Vagina (tissue), 2 donors: ENCODE data around the gene PGK1. TPM values are rescaled to one million over a fixed set of nuclear protein-coding genes. Genes with fewer than 3 reads are reported as not detected.

Experiments
- DNase-seq, 2 donors: peaks; one replicate each; pipeline ENCODE4 v3.0.0-alpha.2; 2017; ENCODE audit errors: extremely low spot score in 2 of 2
- H3K27ac ChIP-seq: fragments of 200-600 bp; sonication (generic); one replicate; pipeline ENCODE4 v1.5.1; 2019
- H3K27me3 ChIP-seq: fragments of 200-600 bp; sonication (generic); one replicate; pipeline ENCODE4 v1.5.1; 2019
- H3K36me3 ChIP-seq, 2 donors: fragments of 200-600 bp; sonication (generic); one replicate each; pipeline ENCODE4 v1.5.1; 2017 to 2019
- H3K4me1 ChIP-seq: fragments of 200-600 bp; sonication (generic); one replicate; pipeline ENCODE4 v1.5.1; 2019
- H3K4me3 ChIP-seq, 2 donors: fragments of 200-600 bp; sonication (generic); 1 replicate in 1 of 2; 2 replicates in 1 of 2; pipeline ENCODE4 v1.5.1; 2016 to 2019
- H3K9me3 ChIP-seq: fragments of 200-600 bp; sonication (generic); one replicate; pipeline ENCODE4 v1.5.1; 2019
- POLR2A ChIP-seq, 2 donors: fragments of 450-650 bp; IDR thresholded peaks; one replicate each; pipeline ENCODE4 v1.6.1; 2017; ENCODE audit warnings: antibody characterized with exemption in 2 of 2, mild to moderate bottlenecking in 2 of 2, moderate library complexity in 2 of 2
- POLR2AphosphoS5 ChIP-seq, 2 donors: sonication (generic); formaldehyde crosslinking; IDR thresholded peaks; one replicate each; pipeline ENCODE4 v1.9.0; 2017; ENCODE audit warnings: antibody characterized with exemption in 2 of 2, mild to moderate bottlenecking in 2 of 2, low read depth in 1 of 2; ENCODE audit not compliant: insufficient read depth in 1 of 2
- intact Hi-C: fragments of 100-400 bp; cut with DNase I; formaldehyde crosslinking; loops from one replicate; pipeline ENCODE4 v1.15.1; 2023
- total RNA-seq: library from RNA; depleted of rRNA; stranded (reverse); fragments of >200 nt; gene quantifications from one replicate; pipeline ENCODE4 v1.2.3, GENCODE V29; 2016
- TF ChIP-seq, protein P1 (sequence below), 3 experiments: fragments of 450-650 bp in 2 of 3; fragments of 200-600 bp in 1 of 3; sonication (generic) in 1 of 3; IDR thresholded peaks; one replicate each; pipeline ENCODE4 v1.5.1; 2017 to 2019; ENCODE audit warnings: antibody characterized with exemption in 3 of 3, mild to moderate bottlenecking in 2 of 3, moderate library complexity in 2 of 3

The PGK1 gene
- total RNA-seq, 1 donor from 2014 or later: 135 TPM

DNA sequence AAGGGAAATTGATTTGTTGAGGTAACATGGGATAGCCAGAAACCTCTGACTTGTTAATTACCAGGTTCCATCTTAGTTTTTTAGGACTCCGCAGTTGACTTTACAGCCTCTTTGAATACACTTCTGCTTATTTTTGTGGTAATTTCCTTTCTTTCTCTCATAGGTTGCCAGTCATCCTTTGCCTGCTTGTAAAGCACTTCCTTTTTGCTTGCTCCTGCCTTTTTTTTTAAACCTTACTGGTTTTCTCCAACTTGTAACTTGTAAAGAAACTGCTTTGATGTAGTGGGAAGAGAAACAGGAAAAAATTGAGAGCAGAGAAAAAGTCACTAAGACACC is 2.6 kb downstream of the PGK1 start:
- DNase-seq: no peak
- intact Hi-C loops: no loop called here
- Histone ChIP-seq H3K4me3 (peak overlapping the region; percentile 61 to 76), H3K27me3 (no peaks in the 10 kb centered on the region), H3K27ac (no peak overlapping the region), H3K36me3 (no peaks in the 10 kb centered on the region), H3K9me3 (no peaks in the 10 kb centered on the region), H3K4me1 (peaks cover 40% of the 10 kb centered on the region)
- no peak for TF ChIP-seq POLR2A (IDR thresholded peaks at IDR 0.05)
- no peak for TF ChIP-seq POLR2AphosphoS5 (IDR thresholded peaks at IDR 0.05; ENCODE audit: insufficient read depth in 1 of 2, low read depth in 1 of 2)
- TF ChIP-seq, protein P1, sequence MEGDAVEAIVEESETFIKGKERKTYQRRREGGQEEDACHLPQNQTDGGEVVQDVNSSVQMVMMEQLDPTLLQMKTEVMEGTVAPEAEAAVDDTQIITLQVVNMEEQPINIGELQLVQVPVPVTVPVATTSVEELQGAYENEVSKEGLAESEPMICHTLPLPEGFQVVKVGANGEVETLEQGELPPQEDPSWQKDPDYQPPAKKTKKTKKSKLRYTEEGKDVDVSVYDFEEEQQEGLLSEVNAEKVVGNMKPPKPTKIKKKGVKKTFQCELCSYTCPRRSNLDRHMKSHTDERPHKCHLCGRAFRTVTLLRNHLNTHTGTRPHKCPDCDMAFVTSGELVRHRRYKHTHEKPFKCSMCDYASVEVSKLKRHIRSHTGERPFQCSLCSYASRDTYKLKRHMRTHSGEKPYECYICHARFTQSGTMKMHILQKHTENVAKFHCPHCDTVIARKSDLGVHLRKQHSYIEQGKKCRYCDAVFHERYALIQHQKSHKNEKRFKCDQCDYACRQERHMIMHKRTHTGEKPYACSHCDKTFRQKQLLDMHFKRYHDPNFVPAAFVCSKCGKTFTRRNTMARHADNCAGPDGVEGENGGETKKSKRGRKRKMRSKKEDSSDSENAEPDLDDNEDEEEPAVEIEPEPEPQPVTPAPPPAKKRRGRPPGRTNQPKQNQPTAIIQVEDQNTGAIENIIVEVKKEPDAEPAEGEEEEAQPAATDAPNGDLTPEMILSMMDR (IDR thresholded peaks at IDR 0.05): no peak

DNA sequence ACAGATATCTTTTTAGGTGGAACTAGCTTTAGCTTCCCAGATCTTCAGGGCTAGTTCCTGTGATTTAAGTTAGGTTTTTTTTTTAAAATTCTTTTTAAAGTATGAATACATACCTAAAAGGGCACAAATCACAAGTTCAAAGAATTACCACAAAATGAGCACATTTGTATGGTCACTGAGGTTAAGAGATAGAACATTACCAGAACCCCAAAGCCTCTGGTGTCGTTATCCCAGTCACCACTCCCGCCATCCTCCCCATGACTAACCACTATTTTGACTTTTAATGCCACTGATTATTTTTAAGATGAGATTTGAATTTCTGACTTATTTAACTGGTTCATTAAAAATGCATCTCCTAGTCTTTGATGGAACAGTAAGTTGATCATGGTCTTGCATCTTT is 5.4 kb downstream of the PGK1 start:
- peaks cover 41% of the 10 kb centered on the region for H3K4me1 ChIP-seq

DNA sequence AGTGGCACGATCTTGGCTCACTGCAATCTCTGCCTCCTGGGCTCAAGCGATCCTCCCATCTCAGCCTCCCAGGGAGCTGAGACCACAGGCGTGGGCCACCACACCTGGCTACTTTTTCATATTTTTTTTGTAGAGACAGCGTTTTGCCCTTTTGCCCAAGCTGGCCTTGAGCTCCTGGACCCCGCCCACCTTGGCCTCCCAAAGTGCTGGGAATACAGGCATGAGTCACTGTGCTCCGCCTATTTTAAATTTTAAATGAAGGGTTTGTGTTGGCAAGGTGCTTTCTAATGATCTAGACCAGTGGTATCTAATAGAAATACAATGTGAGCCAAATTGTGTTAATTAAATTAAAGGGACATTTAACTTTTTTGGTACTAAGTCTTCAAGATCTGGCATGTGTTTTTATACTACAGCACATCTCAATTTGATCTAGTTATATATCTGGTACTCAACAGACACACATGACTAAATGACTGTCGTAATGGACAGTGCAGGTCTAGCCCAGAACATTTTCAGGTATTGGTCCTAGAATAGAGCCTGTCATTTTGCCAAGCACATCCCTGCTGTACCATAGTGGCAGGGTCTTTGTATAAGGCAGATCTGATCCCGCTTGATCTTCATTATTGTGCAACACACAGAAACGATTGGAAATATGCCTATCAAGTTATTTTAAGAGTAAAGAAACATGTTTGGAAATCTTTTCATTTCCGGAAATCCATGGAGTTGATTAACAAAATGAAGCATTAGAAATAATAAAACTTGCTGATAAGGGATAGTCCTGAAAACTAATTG is 7.3 kb downstream of the PGK1 start:
- no peak for DNase-seq
- no peak for TF ChIP-seq POLR2AphosphoS5 (IDR thresholded peaks at IDR 0.05; ENCODE audit: insufficient read depth in 1 of 2, low read depth in 1 of 2)
- TF ChIP-seq, protein P1 (IDR thresholded peaks at IDR 0.05): no peak
- no peak for TF ChIP-seq POLR2A (IDR thresholded peaks at IDR 0.05)
- Histone ChIP-seq H3K4me3 (no peak overlapping the region), H3K27me3 (no peaks in the 10 kb centered on the region), H3K9me3 (no peaks in the 10 kb centered on the region), H3K27ac (no peak overlapping the region), H3K4me1 (peaks cover 31% of the 10 kb centered on the region), H3K36me3 (peaks cover 0 to 14% of the 10 kb centered on the region in 2 donors)
- intact Hi-C loops: no loop called here

More for the DNA sequence above, 5.4 kb downstream of the PGK1 start:
- H3K4me3 ChIP-seq: no peak overlapping the region
- no peaks in the 10 kb centered on the region for H3K27me3 ChIP-seq
- no peak overlapping the region for H3K27ac ChIP-seq
- no peaks in the 10 kb centered on the region for H3K9me3 ChIP-seq
- intact Hi-C loops: no loop called here
- peaks cover 0 to under 1% of the 10 kb centered on the region in 2 donors for H3K36me3 ChIP-seq
- TF ChIP-seq POLR2AphosphoS5 (IDR thresholded peaks at IDR 0.05; ENCODE audit: insufficient read depth in 1 of 2, low read depth in 1 of 2) (no peak), POLR2A (IDR thresholded peaks at IDR 0.05) (no peak)
- TF ChIP-seq, protein P1 (IDR thresholded peaks at IDR 0.05): no peak
- DNase-seq: no peak

DNA sequence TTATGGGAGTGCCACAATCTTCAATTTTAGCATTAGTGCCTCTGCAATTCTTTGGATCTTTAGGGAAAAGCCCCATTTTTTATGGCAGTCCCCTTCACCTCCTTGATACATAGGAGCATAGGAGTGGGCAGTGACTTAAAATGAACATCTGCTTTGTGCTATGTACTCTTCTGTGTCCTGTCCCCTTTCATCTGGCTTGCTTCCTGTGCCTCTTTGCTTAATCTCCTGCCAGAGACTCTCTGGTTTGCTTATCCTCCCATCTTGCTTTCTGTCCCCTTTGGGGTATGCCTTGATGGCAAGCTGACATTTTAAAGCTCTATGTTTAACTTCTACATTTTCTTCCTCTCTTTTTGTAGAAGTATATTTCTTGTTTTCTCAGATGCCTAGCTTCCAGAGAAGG is 12.3 kb downstream of the PGK1 start:
- Histone ChIP-seq H3K27ac (no peak overlapping the region), H3K4me1 (peaks cover 3% of the 10 kb centered on the region), H3K36me3 (peaks cover 0 to 39% of the 10 kb centered on the region in 2 donors), H3K27me3 (no peaks in the 10 kb centered on the region), H3K4me3 (no peak overlapping the region), H3K9me3 (no peaks in the 10 kb centered on the region)
- intact Hi-C loops: no loop called here
- TF ChIP-seq POLR2A (IDR thresholded peaks at IDR 0.05) (no peak), POLR2AphosphoS5 (IDR thresholded peaks at IDR 0.05; ENCODE audit: insufficient read depth in 1 of 2, low read depth in 1 of 2) (no peak)
- TF ChIP-seq, protein P1 (IDR thresholded peaks at IDR 0.05): no peak
- no peak for DNase-seq

DNA sequence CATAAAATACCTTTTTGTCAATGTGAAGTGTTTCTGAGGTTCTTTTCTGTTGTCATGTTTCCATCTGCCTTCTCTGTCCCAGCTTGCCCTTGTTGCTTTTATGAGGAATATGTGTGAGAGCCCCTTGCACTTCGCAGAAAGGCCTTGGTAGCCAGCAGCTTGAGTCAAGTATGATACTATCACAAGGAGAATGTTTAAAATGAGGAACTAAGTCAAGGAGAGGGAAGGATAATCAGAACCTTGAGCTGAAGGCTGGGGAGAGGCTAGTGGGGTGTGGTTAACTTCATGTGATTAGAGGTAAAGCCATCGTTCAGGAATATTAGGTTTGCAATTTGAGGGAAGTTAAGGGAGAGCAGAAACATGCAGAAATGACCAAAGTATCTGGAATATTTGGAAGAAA is 12.7 kb downstream of the PGK1 start:
- H3K9me3 ChIP-seq: no peaks in the 10 kb centered on the region
- H3K4me3 ChIP-seq: no peak overlapping the region
- no peaks in the 10 kb centered on the region for H3K27me3 ChIP-seq
- H3K36me3 ChIP-seq: peaks cover 0 to 39% of the 10 kb centered on the region in 2 donors
- no peak overlapping the region for H3K27ac ChIP-seq
- intact Hi-C loops: no loop called here
- no peaks in the 10 kb centered on the region for H3K4me1 ChIP-seq
- TF ChIP-seq, protein P1 (IDR thresholded peaks at IDR 0.05): no peak
- TF ChIP-seq POLR2A (IDR thresholded peaks at IDR 0.05): no peak
- no peak for TF ChIP-seq POLR2AphosphoS5 (IDR thresholded peaks at IDR 0.05; ENCODE audit: insufficient read depth in 1 of 2, low read depth in 1 of 2)
- no peak for DNase-seq
